Gastrocnemius medialis (tissue), 4 donors: Measurements from ENCODE around the gene LRRC45. TPM values are rescaled to one million over a fixed set of nuclear protein-coding genes. Genes with fewer than 3 reads are reported as not detected.

Experiments
- ATAC-seq, 2 donors: fragments of 150-250 bp; one replicate each; pipeline ENCODE4 v1.9.1; 2016
- DNase-seq, 2 donors: peaks; one replicate each; pipeline ENCODE4 v3.0.0-alpha.2; 2019
- H3K27ac ChIP-seq, 4 donors: fragments of 200-600 bp; sonication (generic); 1 replicate in 1 of 4; 2 replicates in 3 of 4; pipeline ENCODE4 v1.5.1; 2016 to 2018; ENCODE audit warnings: mild to moderate bottlenecking in 2 of 4, moderate library complexity in 1 of 4
- H3K27me3 ChIP-seq, 3 donors: fragments of 200-600 bp; sonication (generic) in 2 of 3; 1 replicate in 1 of 3; 2 replicates in 2 of 3; pipeline versions ENCODE4 v1.5.1 to v1.6.0; 2016 to 2019; ENCODE audit warnings: mild to moderate bottlenecking in 1 of 3, moderate library complexity in 1 of 3
- H3K36me3 ChIP-seq, 2 donors: fragments of 200-600 bp; sonication (generic) in 1 of 2; one replicate each; pipeline ENCODE4 v1.5.1; 2017 to 2018
- H3K4me1 ChIP-seq, 2 donors: fragments of 200-600 bp; sonication (generic) in 1 of 2; one replicate each; pipeline ENCODE4 v1.5.1; 2016 to 2017; ENCODE audit warnings: mild to moderate bottlenecking in 2 of 2
- H3K4me3 ChIP-seq, 4 donors: fragments of 200-600 bp; sonication (generic) in 3 of 4; 1 replicate in 1 of 4; 2 replicates in 3 of 4; pipeline ENCODE4 v1.5.1; 2016 to 2019; ENCODE audit warnings: mild to moderate bottlenecking in 2 of 4
- H3K9me3 ChIP-seq, 3 donors: fragments of 200-600 bp; sonication (generic) in 2 of 3; 1 replicate in 1 of 3; 2 replicates in 2 of 3; pipeline ENCODE4 v1.5.1; 2016 to 2019
- POLR2A ChIP-seq, 2 donors: fragments of 450-650 bp; IDR thresholded peaks; one replicate each; pipeline ENCODE4 v1.6.1; 2017; ENCODE audit warnings: antibody characterized with exemption in 2 of 2, mild to moderate bottlenecking in 2 of 2, moderate library complexity in 2 of 2
- in situ Hi-C, 4 donors: fragments of 200-750 bp; cut with MboI; loops; one replicate each; pipeline versions ENCODE4 v1.15.0 to v1.8.0; 2017; ENCODE audit warnings: low sequenced_read_pairs in 4 of 4
- intact Hi-C: fragments of 100-400 bp; cut with DNase I; formaldehyde crosslinking; loops from one replicate; pipeline ENCODE4 v1.15.1; 2023; ENCODE audit warnings: low total_unique reads
- total RNA-seq, 4 donors: library from RNA; depleted of rRNA; stranded (reverse); fragments of >200 nt; gene quantifications; one replicate each; pipeline versions ENCODE4 v1.1.0 to v1.2.3, GENCODE V29; 2016
- TF ChIP-seq, protein P1 (sequence below), 5 experiments: fragments of 450-650 bp in 3 of 5; fragments of 200-600 bp in 2 of 5; sonication (generic) in 2 of 5; IDR thresholded peaks in 4 of 5; conservative IDR thresholded peaks in 1 of 5; 1 replicate in 4 of 5; 2 replicates in 1 of 5; pipeline ENCODE4 v1.5.1; 2016 to 2019; ENCODE audit warnings: antibody characterized with exemption in 5 of 5, mild to moderate bottlenecking in 3 of 5, moderate library complexity in 3 of 5

Gene LRRC45
- total RNA-seq, 4 donors from 2014 or later = 1.1 to 5.0 (median 3.8) TPM

DNA sequence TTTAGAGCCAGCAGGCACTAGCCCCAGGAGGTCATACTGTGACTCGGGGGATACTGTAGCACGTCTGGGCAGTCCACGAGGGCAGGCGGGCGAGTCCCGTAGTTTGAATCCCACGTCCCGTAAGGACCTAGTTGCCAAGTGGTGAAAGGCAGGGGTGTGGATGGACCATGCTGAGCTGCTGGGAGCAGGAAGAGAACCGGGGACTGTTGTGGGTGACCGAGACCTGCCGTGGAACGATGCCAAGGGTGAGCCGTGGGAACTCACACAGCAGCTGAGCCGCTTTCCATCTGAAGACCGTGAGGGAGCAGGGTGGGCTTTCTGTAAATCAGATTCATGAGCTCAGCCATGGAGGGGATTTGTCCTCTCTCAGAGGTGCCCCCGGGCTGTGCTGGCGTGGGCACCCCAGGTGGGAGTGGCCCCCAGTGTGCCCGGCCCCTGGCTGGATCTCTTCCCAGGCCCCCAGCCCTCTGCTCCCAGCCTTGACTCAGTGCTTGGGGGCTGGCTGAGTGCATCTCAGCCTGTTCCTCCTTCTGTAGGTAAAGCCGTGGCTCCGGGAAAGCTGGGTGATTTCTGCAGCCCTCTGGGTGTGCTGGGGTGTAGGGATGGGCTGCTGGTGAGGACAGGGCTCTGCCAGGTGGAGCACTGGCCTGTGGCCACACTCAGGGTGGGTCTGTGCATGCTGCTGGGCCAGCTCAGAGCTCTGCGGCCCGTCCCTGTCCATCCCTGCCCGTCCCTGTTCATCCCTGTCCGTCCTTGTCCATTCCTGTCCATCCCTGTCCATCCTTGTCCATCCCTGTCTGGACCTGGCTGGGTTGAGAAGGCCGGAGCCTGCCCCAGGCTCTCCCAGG, 32.0 kb upstream of the LRRC45 start:
- in situ Hi-C loops = no loop called here
- peak in 1 of 2 donors; percentile 2 for ATAC-seq
- Histone ChIP-seq H3K36me3 (peaks cover 0 to 13% of the 10 kb centered on the region in 2 donors), H3K27ac (peak overlapping the region; percentile 84 to 87 (median 86)), H3K4me3 (peak overlapping the region in 1 of 4 donors; percentile 32), H3K27me3 (no peaks in the 10 kb centered on the region), H3K4me1 (peaks cover 17 to 23% of the 10 kb centered on the region in 2 donors), H3K9me3 (no peaks in the 10 kb centered on the region)
- intact Hi-C loops = loop anchor here (1.0 kb wide), 1 partner anchor 32 kb away; no protein-coding TSS in a partner anchor
- DNase-seq = no peak
- TF ChIP-seq POLR2A (IDR thresholded peaks at IDR 0.05) = no peak
- TF ChIP-seq, protein P1, sequence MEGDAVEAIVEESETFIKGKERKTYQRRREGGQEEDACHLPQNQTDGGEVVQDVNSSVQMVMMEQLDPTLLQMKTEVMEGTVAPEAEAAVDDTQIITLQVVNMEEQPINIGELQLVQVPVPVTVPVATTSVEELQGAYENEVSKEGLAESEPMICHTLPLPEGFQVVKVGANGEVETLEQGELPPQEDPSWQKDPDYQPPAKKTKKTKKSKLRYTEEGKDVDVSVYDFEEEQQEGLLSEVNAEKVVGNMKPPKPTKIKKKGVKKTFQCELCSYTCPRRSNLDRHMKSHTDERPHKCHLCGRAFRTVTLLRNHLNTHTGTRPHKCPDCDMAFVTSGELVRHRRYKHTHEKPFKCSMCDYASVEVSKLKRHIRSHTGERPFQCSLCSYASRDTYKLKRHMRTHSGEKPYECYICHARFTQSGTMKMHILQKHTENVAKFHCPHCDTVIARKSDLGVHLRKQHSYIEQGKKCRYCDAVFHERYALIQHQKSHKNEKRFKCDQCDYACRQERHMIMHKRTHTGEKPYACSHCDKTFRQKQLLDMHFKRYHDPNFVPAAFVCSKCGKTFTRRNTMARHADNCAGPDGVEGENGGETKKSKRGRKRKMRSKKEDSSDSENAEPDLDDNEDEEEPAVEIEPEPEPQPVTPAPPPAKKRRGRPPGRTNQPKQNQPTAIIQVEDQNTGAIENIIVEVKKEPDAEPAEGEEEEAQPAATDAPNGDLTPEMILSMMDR (IDR thresholded peaks at IDR 0.05 in 4 of 5, conservative IDR thresholded peaks at IDR 0.05 in 1 of 5) = no peak

DNA sequence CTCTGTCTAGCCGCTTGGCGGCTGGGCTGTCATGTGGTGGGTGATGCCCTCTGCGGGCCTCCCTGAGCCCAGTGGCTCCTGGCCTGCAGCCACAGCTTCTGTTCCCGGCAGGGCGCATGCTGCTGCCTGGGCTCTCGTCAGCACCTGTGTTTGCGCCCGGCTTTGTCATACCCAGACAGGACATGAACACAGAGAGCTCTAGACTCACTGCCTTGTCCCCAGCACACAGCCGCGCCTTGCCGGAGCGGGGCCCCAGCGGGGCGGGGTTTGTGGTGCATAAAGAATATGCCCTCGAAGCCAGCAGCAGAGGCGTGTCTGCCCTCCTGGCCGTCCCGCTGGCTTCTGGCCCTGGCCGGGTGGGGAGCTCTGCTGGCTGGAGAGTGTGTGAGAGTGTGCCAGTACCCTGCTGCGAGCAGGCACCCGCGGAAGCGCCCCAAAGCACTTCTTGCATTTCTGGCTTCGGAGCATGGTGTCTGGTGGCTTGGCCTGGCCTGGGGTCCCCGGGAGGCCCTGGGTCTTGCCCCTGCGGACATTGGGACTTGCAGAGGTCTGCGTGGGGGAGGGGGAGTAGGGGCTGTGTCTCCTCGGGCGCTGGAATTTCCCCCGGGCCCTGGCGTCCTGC, 31.3 kb upstream of the LRRC45 start:
- peak overlapping the region; percentile 32 to 59 (median 34) for H3K4me3 ChIP-seq
- ATAC-seq = peak; percentile 93 to 94
- intact Hi-C loops = loop anchor here (1.0 kb wide), 1 partner anchor 32 kb away; no protein-coding TSS in a partner anchor
- H3K27me3 ChIP-seq = no peaks in the 10 kb centered on the region
- peak overlapping the region; percentile 84 to 87 (median 86) for H3K27ac ChIP-seq
- no peaks in the 10 kb centered on the region for H3K9me3 ChIP-seq
- peak; percentile 82 to 93 for DNase-seq
- in situ Hi-C loops = no loop called here
- H3K36me3 ChIP-seq = peaks cover 0 to 11% of the 10 kb centered on the region in 2 donors
- TF ChIP-seq, protein P1 (IDR thresholded peaks at IDR 0.05 in 4 of 5, conservative IDR thresholded peaks at IDR 0.05 in 1 of 5) = peak in 1 of 5 experiments; percentile 20
- peak; percentile 29 to 37 for TF ChIP-seq POLR2A (IDR thresholded peaks at IDR 0.05)
- peaks cover 17 to 23% of the 10 kb centered on the region in 2 donors for H3K4me1 ChIP-seq

DNA sequence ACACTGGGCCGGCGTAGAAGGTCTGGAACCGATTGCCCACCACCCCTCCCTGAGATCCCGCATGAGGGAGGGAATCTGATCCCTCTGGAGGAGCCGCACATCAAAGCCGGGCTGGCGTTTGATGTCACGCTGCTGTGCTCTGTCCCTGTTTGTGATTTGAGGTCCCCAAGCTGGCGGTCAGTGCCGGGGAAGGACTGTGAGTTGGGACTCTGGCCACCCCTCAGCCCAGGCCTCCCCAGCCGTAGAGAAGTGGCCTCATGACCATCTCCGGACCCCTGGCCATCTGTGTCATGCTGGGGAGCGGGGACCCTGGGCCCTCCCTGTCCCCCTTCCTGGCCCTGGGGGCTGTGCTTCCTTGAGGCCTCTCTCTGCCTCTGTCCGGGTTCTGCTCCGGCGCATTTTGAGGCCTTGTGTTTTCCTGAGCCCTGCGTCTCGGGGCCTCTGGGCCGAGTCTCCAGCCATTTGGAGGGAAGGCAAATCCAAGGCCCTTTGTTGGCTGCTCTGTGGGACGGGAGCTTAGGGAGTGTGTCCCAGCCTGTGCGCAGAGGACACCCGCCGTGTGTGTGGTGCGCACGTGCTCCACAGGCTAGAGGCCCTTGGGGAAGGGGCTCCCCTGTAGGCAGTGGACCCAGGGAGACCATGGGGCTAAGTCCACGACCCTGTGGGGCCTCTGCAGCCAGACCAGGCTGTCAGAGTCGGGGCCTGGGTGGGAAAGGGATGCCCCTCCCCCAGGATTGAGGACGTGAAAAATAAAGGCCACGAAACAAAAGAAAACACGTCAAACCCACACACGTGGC, 30.6 kb upstream of the LRRC45 start:
- intact Hi-C loops = no loop called here
- Histone ChIP-seq H3K4me1 (peaks cover 17 to 23% of the 10 kb centered on the region in 2 donors), H3K9me3 (no peaks in the 10 kb centered on the region), H3K27me3 (no peaks in the 10 kb centered on the region), H3K27ac (peak overlapping the region; percentile 84 to 87 (median 86)), H3K4me3 (peak overlapping the region; percentile 32 to 59 (median 34)), H3K36me3 (peaks cover 0 to 4% of the 10 kb centered on the region in 2 donors)
- in situ Hi-C loops = no loop called here
- DNase-seq (no peak), ATAC-seq (peak; percentile 19 to 39)
- TF ChIP-seq, protein P1 (IDR thresholded peaks at IDR 0.05 in 4 of 5, conservative IDR thresholded peaks at IDR 0.05 in 1 of 5) = no peak
- TF ChIP-seq POLR2A (IDR thresholded peaks at IDR 0.05) = no peak

DNA sequence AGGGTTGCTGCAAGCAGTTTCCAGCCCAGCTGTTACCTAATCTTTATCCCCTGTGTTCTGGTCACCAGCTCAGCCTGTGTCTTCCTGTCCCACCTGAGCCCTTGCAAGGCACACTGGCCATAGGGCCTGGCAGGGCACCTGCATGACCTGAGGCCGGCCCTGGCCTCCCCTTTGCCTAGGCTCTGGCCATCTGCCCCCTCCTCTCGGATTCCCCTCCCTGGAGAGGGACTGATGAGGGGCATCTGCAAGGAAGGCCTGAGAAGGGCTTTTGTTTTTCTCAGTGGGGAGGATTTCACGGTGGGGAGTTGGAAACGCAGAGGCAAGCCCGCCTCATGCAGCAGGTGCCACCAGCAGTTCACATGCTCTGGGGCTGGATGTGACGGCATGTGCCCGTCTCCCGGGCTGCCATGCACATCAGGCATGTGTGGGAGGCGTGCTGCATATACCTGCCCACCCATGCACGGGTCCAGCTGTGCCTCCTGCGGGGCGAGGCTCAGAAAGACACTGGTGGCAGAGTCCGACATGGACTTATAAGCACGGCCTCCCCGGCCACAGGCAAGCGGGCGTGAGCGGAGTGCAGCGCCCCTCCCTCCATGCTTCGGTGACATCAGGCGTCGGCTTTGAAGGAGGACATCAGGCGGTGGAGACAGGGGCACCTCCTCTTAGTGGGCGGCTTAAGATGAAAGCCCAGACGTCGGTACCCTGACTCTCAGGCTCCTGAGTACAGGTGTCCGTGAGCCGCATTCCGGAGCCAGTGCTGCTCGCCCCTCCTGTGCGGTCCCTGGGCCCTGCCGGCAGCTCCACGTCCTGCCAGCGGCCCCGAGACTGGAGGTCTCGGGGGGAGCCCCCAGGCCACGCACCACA, 29.1 kb upstream of the LRRC45 start:
- TF ChIP-seq POLR2A (IDR thresholded peaks at IDR 0.05) = no peak
- TF ChIP-seq, protein P1 (IDR thresholded peaks at IDR 0.05 in 4 of 5, conservative IDR thresholded peaks at IDR 0.05 in 1 of 5) = no peak
- Histone ChIP-seq H3K27me3 (no peaks in the 10 kb centered on the region), H3K9me3 (no peaks in the 10 kb centered on the region), H3K27ac (no peak overlapping the region), H3K36me3 (peaks cover 0 to 4% of the 10 kb centered on the region in 2 donors), H3K4me1 (peaks cover 17 to 36% of the 10 kb centered on the region in 2 donors), H3K4me3 (no peak overlapping the region)
- ATAC-seq (no peak), DNase-seq (no peak)
- intact Hi-C loops (no loop called here), in situ Hi-C loops (no loop called here)
